Endothelial cell of umbilical vein (primary cell): Measurements from ENCODE around the gene PANK3. TPM values are rescaled to one million over a fixed set of nuclear protein-coding genes. Genes with fewer than 3 reads are reported as not detected.

Experiments used
- BruUV-seq: library from RNA; stranded (reverse); fragments of 400-500 nt; replicated peaks from 2 replicates; lab custom pipeline; 2021; lab: Mats Ljungman, UMichigan
- CTCF ChIA-PET: fragments of 300-600, 350-600 bp; sonication (Branson Sonifier 250); formaldehyde crosslinking; loops from one replicate; lab custom pipeline; 2021; ENCODE audit warnings: antibody characterized with exemption, inconsistent platforms; lab: Charles Lee
- POLR2A ChIA-PET: fragments of 300-600, 350-600 bp; sonication (Branson Sonifier 250); formaldehyde crosslinking; loops from one replicate; lab custom pipeline; 2021; ENCODE audit warnings: antibody characterized with exemption, inconsistent platforms; lab: Charles Lee
- DNase-seq: peaks from one replicate; pipeline ENCODE4 v3.0.0-alpha.2; 2011; ENCODE audit warnings: low read depth, low spot score
- FAIRE-seq: peaks from 2 replicates; lab custom pipeline; 2011; peaks lifted over from hg19 to GRCh38; lab: Jason Lieb, UNC
- H2AFZ ChIP-seq: 2 replicates; pipeline ENCODE4 v1.6.0; 2012; ENCODE audit warnings: low read depth, low read length, control low read depth, inconsistent platforms
- H3K27ac ChIP-seq: 2 replicates; pipeline ENCODE4 v1.5.1; 2011; ENCODE audit warnings: low read depth, mild to moderate bottlenecking, control low read depth, low read length, moderate library complexity; ENCODE audit not compliant: insufficient read depth
- H3K27me3 ChIP-seq, 2 experiments: 2 replicates each; pipeline versions ENCODE4 v1.6.0 to v1.6.1; 2011; ENCODE audit warnings: low read length in 2 of 2, mixed read lengths in 1 of 2; ENCODE audit not compliant: control insufficient read depth in 2 of 2, insufficient read depth in 2 of 2
- H3K36me3 ChIP-seq, 2 experiments: 2 replicates in 1 of 2; 3 replicates in 1 of 2; pipeline ENCODE4 v1.5.1; 2011; ENCODE audit warnings: low read length in 2 of 2, mild to moderate bottlenecking in 1 of 2, moderate library complexity in 1 of 2; ENCODE audit not compliant: control insufficient read depth in 2 of 2, insufficient read depth in 2 of 2; ENCODE audit errors: extremely low read depth in 1 of 2
- H3K4me1 ChIP-seq: 3 replicates; pipeline ENCODE4 v1.5.1; 2011; ENCODE audit warnings: mild to moderate bottlenecking, low read length; ENCODE audit not compliant: control insufficient read depth, insufficient read depth; ENCODE audit errors: extremely low read depth
- H3K4me2 ChIP-seq: 2 replicates; pipeline ENCODE4 v1.6.1; 2011; ENCODE audit warnings: low read length, control low read depth, mixed read lengths; ENCODE audit not compliant: insufficient read depth
- H3K4me3 ChIP-seq, 3 experiments: fragments of 200-600 bp in 1 of 3; sonication (generic), shearing (Covaris generic) in 1 of 3; replicated peaks in 1 of 3; 2 replicates each; pipeline ENCODE4 v1.5.1; 2011 to 2016; ENCODE audit warnings: control low read depth in 3 of 3, low read length in 3 of 3, mild to moderate bottlenecking in 2 of 3, inconsistent platforms in 1 of 3, low read depth in 1 of 3, moderate library complexity in 1 of 3; ENCODE audit not compliant: insufficient read depth in 1 of 3
- H3K79me2 ChIP-seq: 2 replicates; pipeline ENCODE4 v1.6.0; 2012; ENCODE audit warnings: low read length, inconsistent platforms; ENCODE audit not compliant: control insufficient read depth, insufficient read depth
- H3K9ac ChIP-seq: replicated peaks from 2 replicates; pipeline ENCODE3; 2011; ENCODE audit warnings: low read length, control low read depth; ENCODE audit not compliant: insufficient read depth; ENCODE audit errors: extremely low read depth
- H3K9me1 ChIP-seq: replicated peaks from 3 replicates; pipeline ENCODE4 v1.6.0; 2011; ENCODE audit warnings: mild to moderate bottlenecking, low read length; ENCODE audit not compliant: control insufficient read depth, insufficient read depth; ENCODE audit errors: extremely low read depth
- H3K9me3 ChIP-seq: replicated peaks from 2 replicates; pipeline ENCODE4 v1.5.1; 2012; ENCODE audit warnings: low read length, inconsistent platforms; ENCODE audit not compliant: control insufficient read depth, insufficient read depth
- H4K20me1 ChIP-seq: replicated peaks from 2 replicates; pipeline ENCODE3; 2011; ENCODE audit warnings: mild to moderate bottlenecking, low read length; ENCODE audit not compliant: control insufficient read depth, insufficient read depth; ENCODE audit errors: extremely low read depth
- CTCF ChIP-seq, 2 donors: IDR thresholded peaks; 1 replicate in 1 of 2; 2 replicates in 1 of 2; pipeline ENCODE4 v1.5.1; 2011; ENCODE audit warnings: low read length in 2 of 2, mild to moderate bottlenecking in 2 of 2, moderate library complexity in 2 of 2, control low read depth in 1 of 2, inconsistent platforms in 1 of 2, low read depth in 1 of 2; ENCODE audit not compliant: insufficient read depth in 1 of 2; ENCODE audit errors: extremely low read depth in 1 of 2
- EZH2 ChIP-seq: IDR thresholded peaks from 2 replicates; pipeline ENCODE4 v1.6.1; 2012; ENCODE audit warnings: borderline replicate concordance, low read depth, mild to moderate bottlenecking, moderate library complexity, low read length, inconsistent platforms; ENCODE audit not compliant: severe bottlenecking
- FOS ChIP-seq: IDR thresholded peaks from 2 replicates; pipeline ENCODE4 v1.6.1; 2011; ENCODE audit warnings: mild to moderate bottlenecking, low read length, moderate library complexity, borderline replicate concordance; ENCODE audit not compliant: insufficient read depth
- GATA2 ChIP-seq: IDR thresholded peaks from 2 replicates; pipeline ENCODE4 v1.7.0; 2011; ENCODE audit warnings: low read depth, mild to moderate bottlenecking, moderate library complexity, mixed read lengths, low read length; ENCODE audit not compliant: insufficient read length, insufficient read depth
- JUN ChIP-seq: IDR thresholded peaks from 2 replicates; pipeline ENCODE4 v1.6.1; 2011; ENCODE audit warnings: borderline replicate concordance, low read depth; ENCODE audit not compliant: insufficient read length, insufficient read depth
- MYC ChIP-seq: IDR thresholded peaks from one replicate; pipeline ENCODE4 v1.6.1; 2011; ENCODE audit warnings: mild to moderate bottlenecking, low read depth, low read length
- POLR2A ChIP-seq: IDR thresholded peaks from 2 replicates; pipeline ENCODE4 v1.6.1; 2012; ENCODE audit warnings: low read depth, mild to moderate bottlenecking, control low read depth, low read length
- POLR2AphosphoS5 ChIP-seq: IDR thresholded peaks from 2 replicates; pipeline ENCODE4 v1.6.1; 2012; ENCODE audit warnings: low read depth, mild to moderate bottlenecking, control low read depth, low read length, moderate library complexity; ENCODE audit not compliant: insufficient read depth
- dilution Hi-C: fragments of 300-500 bp; cut with MboI; formaldehyde crosslinking; loops from one replicate; pipeline ENCODE4 v1.15.0; 2019; ENCODE audit warnings: low sequenced_read_pairs; ENCODE audit not compliant: extremely low pct_ligation_motif_present
- intact Hi-C: fragments of 100-400 bp; cut with micrococcal nuclease; formaldehyde crosslinking; loops from one replicate; pipeline ENCODE4 v1.10.0; 2022
- polyA plus RNA-seq, 4 experiments: library from polyadenylated mRNA; depleted of rRNA in 3 of 4; stranded (reverse) in 3 of 4; unstranded in 1 of 4; fragments of >200 nt; gene quantifications; 2 replicates each; pipeline versions ENCODE4 v1.2.1 to v1.2.3, GENCODE V29; 2011 to 2012; ENCODE audit warnings: missing spikeins in 1 of 4
- total RNA-seq: library from RNA; stranded (reverse); gene quantifications from 2 replicates; pipeline ENCODE4 v1.2.3, GENCODE V29; 2021

Gene PANK3
- total and polyA plus RNA-seq, 2 donors (not counting 3 experiments of a cell fraction or from before 2014, with no cell fraction given) = 8.1 to 78.8 TPM

- no peak overlapping the region for H3K27ac ChIP-seq
- FAIRE-seq (no peak), DNase-seq (no peak)
- no peak for TF ChIP-seq EZH2
- no peak for TF ChIP-seq JUN
- no peak for TF ChIP-seq POLR2A
- TF ChIP-seq POLR2AphosphoS5 = no peak
- TF ChIP-seq CTCF (IDR thresholded peaks at IDR 0.05; ENCODE audit: extremely low read depth in 1 of 2, insufficient read depth in 1 of 2, low read depth in 1 of 2, low read length in 2 of 2) = no peak
- no peak for TF ChIP-seq MYC
- H3K9me1 ChIP-seq = no peaks in the 10 kb centered on the region
- H2AFZ ChIP-seq = no peak overlapping the region
- ChIA-PET POLR2A (no interaction called here), CTCF (no interaction called here)
- no peak overlapping the region for H3K4me3 ChIP-seq
- H4K20me1 ChIP-seq = no peaks in the 10 kb centered on the region
- intact Hi-C loops = no loop called here
- no peaks in the 10 kb centered on the region for H3K9me3 ChIP-seq
- no peaks in the 10 kb centered on the region for H3K27me3 ChIP-seq
- H3K4me2 ChIP-seq = no peak overlapping the region
- no peaks in the 10 kb centered on the region for H3K36me3 ChIP-seq
- H3K79me2 ChIP-seq = no peaks in the 10 kb centered on the region
- dilution Hi-C loops = no loop called here
- H3K9ac ChIP-seq = no peak overlapping the region
- no TSS peak for BruUV-seq
- no peaks in the 10 kb centered on the region for H3K4me1 ChIP-seq
Measured at GRCh38 chr5:168624850-168625364, 45.7 kb upstream of the PANK3 start.

GRCh38 chr5:168620807-168621206 lies 41.6 kb upstream of the PANK3 start:
- BruUV-seq = no TSS peak
- Histone ChIP-seq H3K27me3 (no peaks in the 10 kb centered on the region), H3K27ac (no peak overlapping the region), H3K9me1 (no peaks in the 10 kb centered on the region), H4K20me1 (no peaks in the 10 kb centered on the region), H3K4me1 (no peaks in the 10 kb centered on the region), H2AFZ (no peak overlapping the region), H3K4me3 (no peak overlapping the region), H3K79me2 (no peaks in the 10 kb centered on the region), H3K9ac (no peak overlapping the region), H3K9me3 (no peaks in the 10 kb centered on the region), H3K36me3 (no peaks in the 10 kb centered on the region), H3K4me2 (no peak overlapping the region)
- intact Hi-C loops (no loop called here), dilution Hi-C loops (no loop called here)
- FAIRE-seq = no peak
- ChIA-PET POLR2A (no interaction called here), CTCF (interaction anchor here (1.1 kb wide), 1 partner anchor 11 kb away, joined by 3 read pairs; no protein-coding TSS in a partner anchor)
- TF ChIP-seq POLR2A = no peak
- TF ChIP-seq EZH2 = no peak
- no peak for TF ChIP-seq GATA2
- TF ChIP-seq JUN = no peak
- TF ChIP-seq FOS = no peak
- no peak for DNase-seq
